Measurements from ENCODE around the gene BAG2.

- TF ChIP-seq, protein P1, sequence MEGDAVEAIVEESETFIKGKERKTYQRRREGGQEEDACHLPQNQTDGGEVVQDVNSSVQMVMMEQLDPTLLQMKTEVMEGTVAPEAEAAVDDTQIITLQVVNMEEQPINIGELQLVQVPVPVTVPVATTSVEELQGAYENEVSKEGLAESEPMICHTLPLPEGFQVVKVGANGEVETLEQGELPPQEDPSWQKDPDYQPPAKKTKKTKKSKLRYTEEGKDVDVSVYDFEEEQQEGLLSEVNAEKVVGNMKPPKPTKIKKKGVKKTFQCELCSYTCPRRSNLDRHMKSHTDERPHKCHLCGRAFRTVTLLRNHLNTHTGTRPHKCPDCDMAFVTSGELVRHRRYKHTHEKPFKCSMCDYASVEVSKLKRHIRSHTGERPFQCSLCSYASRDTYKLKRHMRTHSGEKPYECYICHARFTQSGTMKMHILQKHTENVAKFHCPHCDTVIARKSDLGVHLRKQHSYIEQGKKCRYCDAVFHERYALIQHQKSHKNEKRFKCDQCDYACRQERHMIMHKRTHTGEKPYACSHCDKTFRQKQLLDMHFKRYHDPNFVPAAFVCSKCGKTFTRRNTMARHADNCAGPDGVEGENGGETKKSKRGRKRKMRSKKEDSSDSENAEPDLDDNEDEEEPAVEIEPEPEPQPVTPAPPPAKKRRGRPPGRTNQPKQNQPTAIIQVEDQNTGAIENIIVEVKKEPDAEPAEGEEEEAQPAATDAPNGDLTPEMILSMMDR (conservative IDR thresholded peaks at IDR 0.05): no peak
- no peak for TF ChIP-seq ZFX (IDR thresholded peaks at IDR 0.05)
Measured at GRCh38 chr6:57158658-57159057, 13.5 kb upstream of the BAG2 start.
